Naive B cell (primary cell): ENCODE results near the gene HIP1R. TPM values are rescaled to one million over a fixed set of nuclear protein-coding genes. Genes with fewer than 3 reads are reported as not detected.

ENCODE experiments used
- polyA plus RNA-seq, 6 donors: library from polyadenylated mRNA; unstranded; fragments of 300-500 nt; fragmentation: Illumina TruSeq; gene quantifications; one replicate each; pipeline ENCODE4 v1.2.3, GENCODE V29; 2021; ENCODE audit warnings: low read depth in 6 of 6

HIP1R gene
- polyA plus RNA-seq, 6 donors from 2014 or later: 33.8 to 91.3 (median 38.4) TPM

Other genes starting within 250 kb of the HIP1R start
- not detected for gene HCAR2, start 132.1 kb upstream of the HIP1R start, polyA plus RNA-seq
- under 1 TPM in 1 of 6 donors, not detected in 5; 0.45 TPM for gene HCAR3, start 118.6 kb upstream of the HIP1R start, polyA plus RNA-seq
- gene HCAR1, start 104.6 kb upstream of the HIP1R start, polyA plus RNA-seq: not detected
- 100 to 1,000 TPM in 1 of 6 donors, 10 to 100 TPM in 5; 67.0 to 103 (median 79.7) TPM for gene DENR, start 82.6 kb upstream of the HIP1R start, polyA plus RNA-seq
- gene CCDC62, start 60.9 kb upstream of the HIP1R start, polyA plus RNA-seq: 1 to 10 TPM in 3 of 6 donors, under 1 TPM in 2, not detected in 1; 0.19 to 1.8 (median 1.2) TPM
- gene VPS37B, start 60.7 kb downstream of the HIP1R start, polyA plus RNA-seq: 10 to 100 TPM; 43.4 to 60.9 (median 52.2) TPM
- under 1 TPM in 5 of 6 donors, not detected in 1; 0.18 to 0.59 (median 0.31) TPM for gene ABCB9, start 131.0 kb downstream of the HIP1R start, polyA plus RNA-seq
- gene OGFOD2, start 139.8 kb downstream of the HIP1R start, polyA plus RNA-seq: 10 to 100 TPM in 5 of 6 donors, 1 to 10 TPM in 1; 9.4 to 20.4 (median 14.2) TPM
- gene ARL6IP4, start 145.2 kb downstream of the HIP1R start, polyA plus RNA-seq: 100 to 1,000 TPM; 132 to 202 (median 187) TPM